ENCODE measurements around the gene DUOX1. TPM values are rescaled to one million over a fixed set of nuclear protein-coding genes. Genes with fewer than 3 reads are reported as not detected.

DUOX1 gene
- total RNA-seq, 1 experiment from 2014 or later: 15.1 TPM

- intact Hi-C loops (cut with micrococcal nuclease): no loop called here
These were observed 16.6 kb downstream of the DUOX1 start for GRCh38 chr15:45146405-45146804.

GRCh38 chr15:45147606-45148005 is 17.8 kb downstream of the DUOX1 start:
- POLR2A ChIA-PET: interaction anchor here (0.6 kb wide), 1 partner anchor 21 kb away, joined by 3 read pairs; no protein-coding TSS in a partner anchor
- DNase-seq (ENCODE audit: unreplicated experiment): no peak
- intact Hi-C loops (cut with micrococcal nuclease): no loop called here
- Mint-ChIP-seq H3K27ac (ENCODE audit: low read depth, unreplicated experiment) (peak overlapping the region; percentile 51), H3K36me3 (ENCODE audit: insufficient read depth, unreplicated experiment) (peaks cover 14% of the 10 kb centered on the region), H3K4me3 (ENCODE audit: unreplicated experiment) (no peak overlapping the region), H3K4me1 (ENCODE audit: insufficient read depth, unreplicated experiment) (peaks cover 19% of the 10 kb centered on the region), H3K9me3 (ENCODE audit: unreplicated experiment) (no peaks in the 10 kb centered on the region), H3K27me3 (ENCODE audit: insufficient read depth, unreplicated experiment) (no peaks in the 10 kb centered on the region)
- CTCF ChIA-PET: interaction anchor here (0.9 to 3.9 kb wide), 4 partner anchors 13 to 29 kb away, joined by 3 to 17 read pairs (median 5); no protein-coding TSS in a partner anchor
- TF ChIP-seq, protein P1, sequence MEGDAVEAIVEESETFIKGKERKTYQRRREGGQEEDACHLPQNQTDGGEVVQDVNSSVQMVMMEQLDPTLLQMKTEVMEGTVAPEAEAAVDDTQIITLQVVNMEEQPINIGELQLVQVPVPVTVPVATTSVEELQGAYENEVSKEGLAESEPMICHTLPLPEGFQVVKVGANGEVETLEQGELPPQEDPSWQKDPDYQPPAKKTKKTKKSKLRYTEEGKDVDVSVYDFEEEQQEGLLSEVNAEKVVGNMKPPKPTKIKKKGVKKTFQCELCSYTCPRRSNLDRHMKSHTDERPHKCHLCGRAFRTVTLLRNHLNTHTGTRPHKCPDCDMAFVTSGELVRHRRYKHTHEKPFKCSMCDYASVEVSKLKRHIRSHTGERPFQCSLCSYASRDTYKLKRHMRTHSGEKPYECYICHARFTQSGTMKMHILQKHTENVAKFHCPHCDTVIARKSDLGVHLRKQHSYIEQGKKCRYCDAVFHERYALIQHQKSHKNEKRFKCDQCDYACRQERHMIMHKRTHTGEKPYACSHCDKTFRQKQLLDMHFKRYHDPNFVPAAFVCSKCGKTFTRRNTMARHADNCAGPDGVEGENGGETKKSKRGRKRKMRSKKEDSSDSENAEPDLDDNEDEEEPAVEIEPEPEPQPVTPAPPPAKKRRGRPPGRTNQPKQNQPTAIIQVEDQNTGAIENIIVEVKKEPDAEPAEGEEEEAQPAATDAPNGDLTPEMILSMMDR (IDR thresholded peaks at IDR 0.05; ENCODE audit: unreplicated experiment): no peak
- no TSS peak for BruUV-seq (replicated peaks)

More at GRCh38 chr15:45146405-45146804, 16.6 kb downstream of the DUOX1 start:
- ChIA-PET POLR2A (interaction anchor here (0.7 to 1.0 kb wide), 4 partner anchors 10 to 133 kb away, joined by 3 to 6 read pairs (median 3); no protein-coding TSS in a partner anchor), CTCF (interaction anchor here (1.2 to 3.9 kb wide), 4 partner anchors 17 to 28 kb away, joined by 7 to 17 read pairs (median 7); no protein-coding TSS in a partner anchor)
- Mint-ChIP-seq H3K36me3 (ENCODE audit: insufficient read depth, unreplicated experiment) (peaks cover 9% of the 10 kb centered on the region), H3K9me3 (ENCODE audit: unreplicated experiment) (no peaks in the 10 kb centered on the region), H3K4me1 (ENCODE audit: insufficient read depth, unreplicated experiment) (peaks cover 19% of the 10 kb centered on the region), H3K4me3 (ENCODE audit: unreplicated experiment) (no peak overlapping the region), H3K27me3 (ENCODE audit: insufficient read depth, unreplicated experiment) (no peaks in the 10 kb centered on the region), H3K27ac (ENCODE audit: low read depth, unreplicated experiment) (no peak overlapping the region)
- TF ChIP-seq, protein P1 (IDR thresholded peaks at IDR 0.05; ENCODE audit: unreplicated experiment): no peak
- DNase-seq (ENCODE audit: unreplicated experiment): no peak
- BruUV-seq (replicated peaks): no TSS peak

DNA sequence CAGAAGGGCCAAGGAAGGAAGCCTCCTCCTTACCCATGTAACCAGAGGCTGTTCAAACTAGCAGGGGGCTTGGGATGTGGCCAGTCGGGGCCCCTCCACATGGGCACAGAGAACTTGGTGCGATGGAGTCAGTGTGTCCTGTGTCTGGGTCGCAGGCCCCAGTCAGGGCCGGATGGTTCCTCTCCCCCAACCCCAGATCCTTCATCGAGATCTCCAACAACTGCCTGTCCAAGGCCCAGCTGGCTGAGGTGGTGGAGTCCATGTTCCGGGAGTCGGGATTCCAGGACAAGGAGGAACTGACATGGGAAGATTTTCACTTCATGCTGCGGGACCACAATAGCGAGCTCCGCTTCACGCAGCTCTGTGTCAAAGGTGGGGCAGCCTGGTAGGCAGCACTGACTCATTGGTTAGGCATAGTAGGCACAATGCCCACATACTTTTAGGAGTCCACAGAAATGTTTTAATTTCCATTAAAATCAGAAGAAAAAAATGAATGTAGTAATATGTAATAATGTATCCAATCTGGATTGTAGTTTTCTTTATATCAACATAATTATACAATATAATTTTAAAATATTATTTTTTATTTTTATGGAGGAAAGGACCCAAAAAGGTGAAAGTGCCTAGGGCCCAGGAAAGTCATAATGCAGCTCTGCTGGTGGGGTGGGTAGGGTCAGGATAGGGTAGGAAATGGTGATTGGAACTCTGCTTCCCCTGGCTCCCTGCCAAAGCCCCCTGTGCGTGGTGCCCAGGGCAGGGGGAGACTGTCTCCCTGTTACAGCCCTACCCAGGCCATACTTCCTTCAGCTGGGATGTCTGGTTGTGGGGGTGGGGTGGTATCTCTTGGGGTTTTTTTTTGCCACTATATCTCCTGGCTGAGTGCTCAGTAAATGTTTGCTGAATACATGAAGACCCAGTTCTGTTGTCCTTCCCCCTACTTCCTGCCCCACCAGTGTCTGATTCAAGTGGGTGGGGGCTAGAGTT is 18.6 kb downstream of the DUOX1 start:
- Mint-ChIP-seq H3K9me3 (ENCODE audit: unreplicated experiment) (no peaks in the 10 kb centered on the region), H3K4me1 (ENCODE audit: insufficient read depth, unreplicated experiment) (peaks cover 19% of the 10 kb centered on the region), H3K36me3 (ENCODE audit: insufficient read depth, unreplicated experiment) (peaks cover 14% of the 10 kb centered on the region), H3K27me3 (ENCODE audit: insufficient read depth, unreplicated experiment) (no peaks in the 10 kb centered on the region), H3K4me3 (ENCODE audit: unreplicated experiment) (no peak overlapping the region), H3K27ac (ENCODE audit: low read depth, unreplicated experiment) (peak overlapping the region; percentile 63)
- intact Hi-C loops (cut with micrococcal nuclease): no loop called here
- DNase-seq (ENCODE audit: unreplicated experiment): peak; percentile 39
- TF ChIP-seq, protein P1 (IDR thresholded peaks at IDR 0.05; ENCODE audit: unreplicated experiment): no peak
- BruUV-seq (replicated peaks): no TSS peak
- CTCF ChIA-PET: interaction anchor here (0.9 to 3.9 kb wide), 5 partner anchors 10 to 252 kb away, joined by 3 to 17 read pairs (median 3); no protein-coding TSS in a partner anchor
- POLR2A ChIA-PET: interaction anchor here (0.6 to 2.0 kb wide), 7 partner anchors 15 to 131 kb away, joined by 3 to 5 read pairs (median 4); partner anchors contain the start of gene DUOX1

GRCh38 chr15:45149060-45149459 is 19.3 kb downstream of the DUOX1 start:
- Mint-ChIP-seq H3K4me3 (ENCODE audit: unreplicated experiment) (no peak overlapping the region), H3K27ac (ENCODE audit: low read depth, unreplicated experiment) (peak overlapping the region; percentile 63), H3K36me3 (ENCODE audit: insufficient read depth, unreplicated experiment) (peaks cover 14% of the 10 kb centered on the region), H3K4me1 (ENCODE audit: insufficient read depth, unreplicated experiment) (peaks cover 19% of the 10 kb centered on the region), H3K27me3 (ENCODE audit: insufficient read depth, unreplicated experiment) (no peaks in the 10 kb centered on the region), H3K9me3 (ENCODE audit: unreplicated experiment) (no peaks in the 10 kb centered on the region)
- BruUV-seq (replicated peaks): no TSS peak
- POLR2A ChIA-PET: interaction anchor here (1.3 to 2.0 kb wide), 3 partner anchors 14 to 130 kb away, joined by 4 to 5 read pairs (median 5); partner anchors contain the start of gene DUOX1
- no peak for DNase-seq (ENCODE audit: unreplicated experiment)
- TF ChIP-seq, protein P1 (IDR thresholded peaks at IDR 0.05; ENCODE audit: unreplicated experiment): no peak
- CTCF ChIA-PET: interaction anchor here (1.0 to 3.9 kb wide), 4 partner anchors 9 to 281 kb away, joined by 3 to 17 read pairs (median 4); no protein-coding TSS in a partner anchor
- intact Hi-C loops (cut with micrococcal nuclease): no loop called here
